GM12875 (cell line): ENCODE measurements around the gene TBCD.

Source experiments
- H3K4me3 ChIP-seq: one replicate; pipeline ENCODE4 v1.5.1; 2011; ENCODE audit warnings: low read depth, low read length, control low read depth
- CTCF ChIP-seq: IDR thresholded peaks from 2 replicates; pipeline ENCODE4 v1.5.1; 2011; ENCODE audit warnings: low read depth, mild to moderate bottlenecking, control low read depth, inconsistent platforms, low read length, moderate library complexity, borderline replicate concordance; ENCODE audit not compliant: insufficient read depth

Gene TBCD

GRCh38 chr17:82926716-82927115 is 174.9 kb downstream of the TBCD start:
- H3K4me3 ChIP-seq: no peak overlapping the region
- TF ChIP-seq CTCF: no peak

- TF ChIP-seq CTCF: no peak
- no peak overlapping the region for H3K4me3 ChIP-seq
Observed at GRCh38 chr17:82927311-82927660, 175.4 kb downstream of the TBCD start.

GRCh38 chr17:82927661-82928601 is 176.1 kb downstream of the TBCD start:
- H3K4me3 ChIP-seq: no peak overlapping the region
- TF ChIP-seq CTCF: no peak

GRCh38 chr17:82929011-82929622 is 177.3 kb downstream of the TBCD start:
- H3K4me3 ChIP-seq: no peak overlapping the region
- TF ChIP-seq CTCF: no peak

- no peak overlapping the region for H3K4me3 ChIP-seq
- TF ChIP-seq CTCF: no peak
Observed at GRCh38 chr17:82929676-82930042, 177.8 kb downstream of the TBCD start.

- no peak overlapping the region for H3K4me3 ChIP-seq
- TF ChIP-seq CTCF: no peak
Observed at GRCh38 chr17:82930043-82930923, 178.4 kb downstream of the TBCD start.
